ENCODE data around the gene IQCH.

The IQCH gene

DNA sequence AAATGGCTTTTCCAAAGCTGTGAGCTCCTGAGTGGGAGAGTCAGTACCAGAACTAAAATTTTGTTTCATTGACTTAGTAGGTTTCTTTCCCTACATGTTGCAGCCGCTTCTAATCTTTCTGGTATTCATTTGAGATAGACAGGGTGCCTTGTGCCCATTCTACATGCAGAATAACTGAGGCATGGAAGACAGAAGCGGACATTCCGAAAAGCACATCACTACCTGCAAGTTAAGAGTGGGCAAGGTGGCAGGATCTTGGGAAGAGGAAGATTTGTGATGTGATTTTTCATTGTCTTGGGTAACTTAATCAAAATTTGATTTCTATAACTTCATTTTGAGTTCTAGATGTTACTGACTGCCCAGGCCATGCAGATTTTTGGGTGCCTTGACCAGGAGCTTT lies 289.9 kb downstream of the IQCH start:
- no peak for TF ChIP-seq CTCF (IDR thresholded peaks at IDR 0.05; ENCODE audit: borderline replicate concordance, insufficient read depth, low read depth, low read length)
- no peak overlapping the region for H3K4me3 ChIP-seq (ENCODE audit: low read depth, low read length)

DNA sequence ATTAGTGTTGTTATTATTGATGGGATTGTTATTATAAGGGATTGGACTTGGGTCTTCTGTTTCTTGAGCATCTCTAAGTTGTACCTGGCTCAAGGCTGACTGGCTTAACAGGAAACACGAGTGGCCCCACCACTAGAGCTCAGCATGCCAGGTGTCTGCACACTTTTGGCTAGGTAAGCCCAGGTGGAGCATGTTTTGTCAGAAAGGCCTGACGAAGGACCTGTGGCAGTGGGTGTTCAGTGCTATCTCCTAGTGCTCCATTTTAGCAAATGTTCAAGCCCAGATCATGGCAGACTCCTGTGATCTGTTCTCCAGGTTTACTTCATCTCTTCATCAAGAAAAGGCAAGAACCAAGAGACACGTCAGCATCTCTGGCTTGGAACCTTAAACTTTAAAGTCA lies 291.3 kb downstream of the IQCH start:
- no peak overlapping the region for H3K4me3 ChIP-seq (ENCODE audit: low read depth, low read length)
- no peak for TF ChIP-seq CTCF (IDR thresholded peaks at IDR 0.05; ENCODE audit: borderline replicate concordance, insufficient read depth, low read depth, low read length)

- H3K4me3 ChIP-seq (ENCODE audit: low read depth, low read length): no peak overlapping the region
- TF ChIP-seq CTCF (IDR thresholded peaks at IDR 0.05; ENCODE audit: borderline replicate concordance, insufficient read depth, low read depth, low read length): no peak
Measured at GRCh38 chr15:67547064-67547463, 292.5 kb downstream of the IQCH start.

DNA sequence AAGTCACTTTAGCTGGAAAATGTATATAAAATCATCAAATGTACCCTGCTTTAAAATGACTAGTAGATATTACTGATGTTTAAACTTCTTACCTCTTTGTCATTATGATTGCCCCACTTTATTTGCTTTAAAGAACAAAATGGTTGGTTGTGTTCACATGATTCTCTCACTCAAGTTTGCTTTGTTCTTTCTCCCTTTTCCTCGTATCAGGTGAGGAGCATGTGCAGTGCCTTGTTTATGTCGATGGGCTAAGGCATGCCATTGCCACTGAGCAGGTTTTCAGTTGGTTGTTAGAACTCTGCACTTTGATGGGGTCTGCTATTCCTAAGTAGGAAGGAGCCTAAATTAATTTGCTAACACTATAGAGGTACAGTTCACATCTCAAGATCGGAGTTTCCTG lies 293.2 kb downstream of the IQCH start:
- TF ChIP-seq CTCF (IDR thresholded peaks at IDR 0.05; ENCODE audit: borderline replicate concordance, insufficient read depth, low read depth, low read length): no peak
- H3K4me3 ChIP-seq (ENCODE audit: low read depth, low read length): no peak overlapping the region

DNA sequence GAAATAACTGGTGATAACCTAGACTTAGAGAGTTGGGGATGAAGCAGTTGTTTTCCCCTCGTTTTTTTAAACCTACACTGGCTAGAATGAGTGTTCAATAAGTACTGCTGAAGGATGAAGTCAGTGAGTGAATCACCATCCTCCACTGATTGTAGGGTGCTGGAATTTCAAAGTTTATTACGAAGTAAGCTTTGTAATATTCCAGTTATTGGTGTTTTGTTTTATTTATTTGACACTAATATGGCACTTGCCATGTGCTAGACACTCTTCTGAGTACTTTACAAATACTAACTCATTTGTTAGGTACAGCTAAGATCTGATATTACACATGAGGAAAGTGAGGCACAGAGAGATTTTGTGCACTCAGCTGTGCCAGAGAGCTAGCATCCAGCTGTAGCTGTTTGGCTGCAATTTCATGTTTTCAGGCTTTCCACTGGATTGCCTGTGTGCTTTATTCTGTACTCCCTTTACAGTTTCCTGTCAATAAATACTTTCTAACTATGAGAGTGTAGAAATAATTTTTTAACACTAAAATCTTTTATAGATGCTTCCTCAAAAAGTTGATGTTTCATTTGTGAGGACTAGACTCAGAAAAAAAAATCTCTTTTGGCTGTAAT lies 293.8 kb downstream of the IQCH start:
- no peak for TF ChIP-seq CTCF (IDR thresholded peaks at IDR 0.05; ENCODE audit: borderline replicate concordance, insufficient read depth, low read depth, low read length)
- no peak overlapping the region for H3K4me3 ChIP-seq (ENCODE audit: low read depth, low read length)

DNA sequence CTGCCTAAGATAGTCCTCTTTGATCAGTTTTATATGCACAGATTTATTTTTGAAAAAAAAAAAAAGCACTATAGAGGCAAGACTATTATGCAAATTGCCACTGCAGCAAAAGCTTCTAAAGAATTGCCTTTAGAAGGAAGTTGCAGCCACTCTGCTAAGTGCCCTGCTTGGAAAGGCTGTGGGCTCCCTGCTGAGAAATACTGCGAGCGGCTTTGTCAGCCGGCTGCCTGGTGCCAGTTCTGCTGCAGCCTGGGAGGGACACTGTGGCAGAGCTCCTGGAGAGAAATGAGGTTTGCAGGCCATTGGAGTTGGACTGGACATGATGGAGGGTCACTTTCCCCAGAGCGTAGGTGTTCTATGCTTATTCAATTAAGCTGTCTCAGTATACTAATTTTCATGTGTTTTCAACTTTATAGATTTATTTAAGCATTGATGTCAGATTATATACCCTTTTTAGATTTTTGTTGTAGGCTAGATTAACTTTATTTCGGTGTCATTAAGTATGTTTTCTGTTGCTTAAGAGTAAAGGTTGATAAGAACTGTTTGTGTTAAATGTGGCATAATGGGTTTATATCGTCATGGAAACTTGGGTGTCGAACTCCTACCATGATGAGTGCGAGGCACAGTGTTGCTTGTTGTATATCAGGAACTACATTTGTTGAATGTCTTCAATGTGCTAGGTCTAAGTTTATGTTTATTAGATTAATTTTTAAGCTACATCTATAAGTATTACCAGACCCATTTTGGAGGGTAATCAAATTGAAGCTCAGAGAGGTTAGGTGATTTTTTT lies 294.5 kb downstream of the IQCH start:
- no peak overlapping the region for H3K4me3 ChIP-seq (ENCODE audit: low read depth, low read length)
- TF ChIP-seq CTCF (IDR thresholded peaks at IDR 0.05; ENCODE audit: borderline replicate concordance, insufficient read depth, low read depth, low read length): no peak

GRCh38 chr15:67549736-67550135 lies 295.1 kb downstream of the IQCH start:
- no peak for TF ChIP-seq CTCF (IDR thresholded peaks at IDR 0.05; ENCODE audit: borderline replicate concordance, insufficient read depth, low read depth, low read length)
- H3K4me3 ChIP-seq (ENCODE audit: low read depth, low read length): no peak overlapping the region

Data from GM12875 (cell line).